Endothelial cell of umbilical vein (primary cell): ENCODE measurements around the gene DAP3. TPM values are rescaled to one million over a fixed set of nuclear protein-coding genes. Genes with fewer than 3 reads are reported as not detected.

Source experiments
- BruUV-seq: library from RNA; stranded (reverse); fragments of 400-500 nt; replicated peaks from 2 replicates; lab custom pipeline; 2021; lab: Mats Ljungman, UMichigan
- CTCF ChIA-PET: fragments of 300-600, 350-600 bp; sonication (Branson Sonifier 250); formaldehyde crosslinking; loops from one replicate; lab custom pipeline; 2021; ENCODE audit warnings: antibody characterized with exemption, inconsistent platforms; lab: Charles Lee
- POLR2A ChIA-PET: fragments of 300-600, 350-600 bp; sonication (Branson Sonifier 250); formaldehyde crosslinking; loops from one replicate; lab custom pipeline; 2021; ENCODE audit warnings: antibody characterized with exemption, inconsistent platforms; lab: Charles Lee
- DNase-seq: peaks from one replicate; pipeline ENCODE4 v3.0.0-alpha.2; 2011; ENCODE audit warnings: low read depth, low spot score
- FAIRE-seq: peaks from 2 replicates; lab custom pipeline; 2011; peaks lifted over from hg19 to GRCh38; lab: Jason Lieb, UNC
- H2AFZ ChIP-seq: 2 replicates; pipeline ENCODE4 v1.6.0; 2012; ENCODE audit warnings: low read depth, low read length, control low read depth, inconsistent platforms
- H3K27ac ChIP-seq: 2 replicates; pipeline ENCODE4 v1.5.1; 2011; ENCODE audit warnings: low read depth, mild to moderate bottlenecking, control low read depth, low read length, moderate library complexity; ENCODE audit not compliant: insufficient read depth
- H3K27me3 ChIP-seq, 2 experiments: 2 replicates each; pipeline versions ENCODE4 v1.6.0 to v1.6.1; 2011; ENCODE audit warnings: low read length in 2 of 2, mixed read lengths in 1 of 2; ENCODE audit not compliant: control insufficient read depth in 2 of 2, insufficient read depth in 2 of 2
- H3K36me3 ChIP-seq, 2 experiments: 2 replicates in 1 of 2; 3 replicates in 1 of 2; pipeline ENCODE4 v1.5.1; 2011; ENCODE audit warnings: low read length in 2 of 2, mild to moderate bottlenecking in 1 of 2, moderate library complexity in 1 of 2; ENCODE audit not compliant: control insufficient read depth in 2 of 2, insufficient read depth in 2 of 2; ENCODE audit errors: extremely low read depth in 1 of 2
- H3K4me1 ChIP-seq: 3 replicates; pipeline ENCODE4 v1.5.1; 2011; ENCODE audit warnings: mild to moderate bottlenecking, low read length; ENCODE audit not compliant: control insufficient read depth, insufficient read depth; ENCODE audit errors: extremely low read depth
- H3K4me2 ChIP-seq: 2 replicates; pipeline ENCODE4 v1.6.1; 2011; ENCODE audit warnings: low read length, control low read depth, mixed read lengths; ENCODE audit not compliant: insufficient read depth
- H3K4me3 ChIP-seq, 3 experiments: fragments of 200-600 bp in 1 of 3; sonication (generic), shearing (Covaris generic) in 1 of 3; replicated peaks in 1 of 3; 2 replicates each; pipeline ENCODE4 v1.5.1; 2011 to 2016; ENCODE audit warnings: control low read depth in 3 of 3, low read length in 3 of 3, mild to moderate bottlenecking in 2 of 3, inconsistent platforms in 1 of 3, low read depth in 1 of 3, moderate library complexity in 1 of 3; ENCODE audit not compliant: insufficient read depth in 1 of 3
- H3K79me2 ChIP-seq: 2 replicates; pipeline ENCODE4 v1.6.0; 2012; ENCODE audit warnings: low read length, inconsistent platforms; ENCODE audit not compliant: control insufficient read depth, insufficient read depth
- H3K9ac ChIP-seq: replicated peaks from 2 replicates; pipeline ENCODE3; 2011; ENCODE audit warnings: low read length, control low read depth; ENCODE audit not compliant: insufficient read depth; ENCODE audit errors: extremely low read depth
- H3K9me1 ChIP-seq: replicated peaks from 3 replicates; pipeline ENCODE4 v1.6.0; 2011; ENCODE audit warnings: mild to moderate bottlenecking, low read length; ENCODE audit not compliant: control insufficient read depth, insufficient read depth; ENCODE audit errors: extremely low read depth
- H3K9me3 ChIP-seq: replicated peaks from 2 replicates; pipeline ENCODE4 v1.5.1; 2012; ENCODE audit warnings: low read length, inconsistent platforms; ENCODE audit not compliant: control insufficient read depth, insufficient read depth
- H4K20me1 ChIP-seq: replicated peaks from 2 replicates; pipeline ENCODE3; 2011; ENCODE audit warnings: mild to moderate bottlenecking, low read length; ENCODE audit not compliant: control insufficient read depth, insufficient read depth; ENCODE audit errors: extremely low read depth
- CTCF ChIP-seq, 2 donors: IDR thresholded peaks; 1 replicate in 1 of 2; 2 replicates in 1 of 2; pipeline ENCODE4 v1.5.1; 2011; ENCODE audit warnings: low read length in 2 of 2, mild to moderate bottlenecking in 2 of 2, moderate library complexity in 2 of 2, control low read depth in 1 of 2, inconsistent platforms in 1 of 2, low read depth in 1 of 2; ENCODE audit not compliant: insufficient read depth in 1 of 2; ENCODE audit errors: extremely low read depth in 1 of 2
- EZH2 ChIP-seq: IDR thresholded peaks from 2 replicates; pipeline ENCODE4 v1.6.1; 2012; ENCODE audit warnings: borderline replicate concordance, low read depth, mild to moderate bottlenecking, moderate library complexity, low read length, inconsistent platforms; ENCODE audit not compliant: severe bottlenecking
- FOS ChIP-seq: IDR thresholded peaks from 2 replicates; pipeline ENCODE4 v1.6.1; 2011; ENCODE audit warnings: mild to moderate bottlenecking, low read length, moderate library complexity, borderline replicate concordance; ENCODE audit not compliant: insufficient read depth
- GATA2 ChIP-seq: IDR thresholded peaks from 2 replicates; pipeline ENCODE4 v1.7.0; 2011; ENCODE audit warnings: low read depth, mild to moderate bottlenecking, moderate library complexity, mixed read lengths, low read length; ENCODE audit not compliant: insufficient read length, insufficient read depth
- JUN ChIP-seq: IDR thresholded peaks from 2 replicates; pipeline ENCODE4 v1.6.1; 2011; ENCODE audit warnings: borderline replicate concordance, low read depth; ENCODE audit not compliant: insufficient read length, insufficient read depth
- MAX ChIP-seq: IDR thresholded peaks from 2 replicates; pipeline ENCODE4 v1.6.1; 2011; ENCODE audit not compliant: insufficient read depth, insufficient read length
- MYC ChIP-seq: IDR thresholded peaks from one replicate; pipeline ENCODE4 v1.6.1; 2011; ENCODE audit warnings: mild to moderate bottlenecking, low read depth, low read length
- POLR2A ChIP-seq: IDR thresholded peaks from 2 replicates; pipeline ENCODE4 v1.6.1; 2012; ENCODE audit warnings: low read depth, mild to moderate bottlenecking, control low read depth, low read length
- POLR2AphosphoS5 ChIP-seq: IDR thresholded peaks from 2 replicates; pipeline ENCODE4 v1.6.1; 2012; ENCODE audit warnings: low read depth, mild to moderate bottlenecking, control low read depth, low read length, moderate library complexity; ENCODE audit not compliant: insufficient read depth
- dilution Hi-C: fragments of 300-500 bp; cut with MboI; formaldehyde crosslinking; loops from one replicate; pipeline ENCODE4 v1.15.0; 2019; ENCODE audit warnings: low sequenced_read_pairs; ENCODE audit not compliant: extremely low pct_ligation_motif_present
- intact Hi-C: fragments of 100-400 bp; cut with micrococcal nuclease; formaldehyde crosslinking; loops from one replicate; pipeline ENCODE4 v1.10.0; 2022
- polyA plus RNA-seq, 4 experiments: library from polyadenylated mRNA; depleted of rRNA in 3 of 4; stranded (reverse) in 3 of 4; unstranded in 1 of 4; fragments of >200 nt; gene quantifications; 2 replicates each; pipeline versions ENCODE4 v1.2.1 to v1.2.3, GENCODE V29; 2011 to 2012; ENCODE audit warnings: missing spikeins in 1 of 4
- total RNA-seq: library from RNA; stranded (reverse); gene quantifications from 2 replicates; pipeline ENCODE4 v1.2.3, GENCODE V29; 2021

Gene DAP3
- total and polyA plus RNA-seq, 2 donors (not counting 3 experiments of a cell fraction or from before 2014, with no cell fraction given), result 86.5 to 104 TPM

GRCh38 chr1:155650231-155650757 lies 38.6 kb upstream of the DAP3 start:
- TF ChIP-seq CTCF (IDR thresholded peaks at IDR 0.05; ENCODE audit: extremely low read depth in 1 of 2, insufficient read depth in 1 of 2, low read depth in 1 of 2, low read length in 2 of 2), result no peak
- TF ChIP-seq MYC, result no peak
- no peak for TF ChIP-seq JUN
- TF ChIP-seq GATA2, result no peak
- no peak for TF ChIP-seq EZH2
- TF ChIP-seq FOS, result no peak
- no peak for TF ChIP-seq POLR2A
- no peak for TF ChIP-seq POLR2AphosphoS5
- TF ChIP-seq MAX, result no peak
- intact Hi-C loops, result no loop called here
- ChIA-PET POLR2A (no interaction called here), CTCF (no interaction called here)
- Histone ChIP-seq H3K9ac (no peak overlapping the region), H2AFZ (no peak overlapping the region), H3K9me1 (no peaks in the 10 kb centered on the region), H3K27ac (no peak overlapping the region), H3K4me2 (no peak overlapping the region), H3K4me3 (no peak overlapping the region), H3K79me2 (no peaks in the 10 kb centered on the region), H4K20me1 (no peaks in the 10 kb centered on the region), H3K4me1 (peaks cover 7% of the 10 kb centered on the region), H3K9me3 (no peaks in the 10 kb centered on the region), H3K27me3 (peaks cover 3 to 4% of the 10 kb centered on the region in 2 experiments), H3K36me3 (no peaks in the 10 kb centered on the region)
- FAIRE-seq (no peak), DNase-seq (no peak)
- dilution Hi-C loops, result no loop called here
- BruUV-seq, result no TSS peak
